Esophagus muscularis mucosa (tissue), 3 donors: ENCODE data around the gene HNRNPA2B1.

ENCODE experiments used
- POLR2A ChIP-seq: fragments of 450-650 bp; IDR thresholded peaks from one replicate; pipeline ENCODE4 v1.6.1; 2017; ENCODE audit warnings: antibody characterized with exemption, moderate library complexity, mild to moderate bottlenecking, low read depth
- TF ChIP-seq, protein P1 (sequence below), 3 experiments: fragments of 200-600 bp in 2 of 3; fragments of 450-650 bp in 1 of 3; sonication (generic) in 2 of 3; IDR thresholded peaks; one replicate each; pipeline ENCODE4 v1.5.1; 2017 to 2019; ENCODE audit warnings: antibody characterized with exemption in 3 of 3, mild to moderate bottlenecking in 2 of 3, moderate library complexity in 1 of 3

DNA sequence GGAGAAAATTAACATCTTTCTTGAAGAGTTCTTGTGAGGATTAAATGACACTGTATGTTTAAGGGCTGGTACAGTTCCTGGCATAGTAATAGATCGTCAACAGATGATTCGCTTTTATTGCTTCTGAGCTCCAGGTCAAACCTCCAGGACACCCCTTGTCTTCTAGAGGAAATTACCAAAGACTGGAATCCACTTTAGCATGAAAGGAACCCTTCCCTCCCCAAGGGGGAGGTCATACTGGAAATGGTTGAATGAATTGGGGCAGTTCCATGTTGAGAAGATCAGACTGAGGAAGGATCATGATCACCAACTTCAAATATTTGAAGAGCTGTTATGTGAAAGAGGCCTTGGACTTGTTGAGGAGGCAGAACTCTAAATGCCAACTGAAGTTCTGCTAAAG lies 39.6 kb downstream of the HNRNPA2B1 start:
- no peak for TF ChIP-seq POLR2A
- TF ChIP-seq, protein P1, sequence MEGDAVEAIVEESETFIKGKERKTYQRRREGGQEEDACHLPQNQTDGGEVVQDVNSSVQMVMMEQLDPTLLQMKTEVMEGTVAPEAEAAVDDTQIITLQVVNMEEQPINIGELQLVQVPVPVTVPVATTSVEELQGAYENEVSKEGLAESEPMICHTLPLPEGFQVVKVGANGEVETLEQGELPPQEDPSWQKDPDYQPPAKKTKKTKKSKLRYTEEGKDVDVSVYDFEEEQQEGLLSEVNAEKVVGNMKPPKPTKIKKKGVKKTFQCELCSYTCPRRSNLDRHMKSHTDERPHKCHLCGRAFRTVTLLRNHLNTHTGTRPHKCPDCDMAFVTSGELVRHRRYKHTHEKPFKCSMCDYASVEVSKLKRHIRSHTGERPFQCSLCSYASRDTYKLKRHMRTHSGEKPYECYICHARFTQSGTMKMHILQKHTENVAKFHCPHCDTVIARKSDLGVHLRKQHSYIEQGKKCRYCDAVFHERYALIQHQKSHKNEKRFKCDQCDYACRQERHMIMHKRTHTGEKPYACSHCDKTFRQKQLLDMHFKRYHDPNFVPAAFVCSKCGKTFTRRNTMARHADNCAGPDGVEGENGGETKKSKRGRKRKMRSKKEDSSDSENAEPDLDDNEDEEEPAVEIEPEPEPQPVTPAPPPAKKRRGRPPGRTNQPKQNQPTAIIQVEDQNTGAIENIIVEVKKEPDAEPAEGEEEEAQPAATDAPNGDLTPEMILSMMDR (IDR thresholded peaks at IDR 0.05) = no peak
